Mesenchymal stem cell (in vitro differentiated cells and primary cell): ENCODE results near the gene SLC2A4RG.
A peak's percentile ranks its signal among the peaks of the same experiment; 100 is the strongest.

ENCODE experiments used
- DNase-seq: peaks from one replicate; pipeline ENCODE4 v3.0.0-alpha.2; 2013
- H2AFZ ChIP-seq: one replicate; pipeline ENCODE4 v1.6.1; 2013; ENCODE audit warnings: low read depth, mild to moderate bottlenecking, control low read depth, inconsistent platforms, low read length, moderate library complexity
- H2AK5ac ChIP-seq: 2 replicates; pipeline ENCODE4 v1.6.1; 2013; ENCODE audit warnings: low read length, moderate library complexity, mild to moderate bottlenecking, inconsistent platforms; ENCODE audit not compliant: severe bottlenecking
- H2BK120ac ChIP-seq: one replicate; pipeline ENCODE4 v1.6.1; 2013; ENCODE audit warnings: low read depth, mild to moderate bottlenecking, inconsistent platforms, low read length, moderate library complexity
- H2BK12ac ChIP-seq, 2 experiments: one replicate each; pipeline ENCODE4 v1.6.1; 2013; ENCODE audit warnings: inconsistent platforms in 2 of 2, low read length in 2 of 2, mild to moderate bottlenecking in 2 of 2, moderate library complexity in 2 of 2, control low read depth in 1 of 2
- H2BK15ac ChIP-seq: one replicate; pipeline ENCODE4 v1.6.1; 2013; ENCODE audit warnings: mild to moderate bottlenecking, low read depth, inconsistent platforms; ENCODE audit not compliant: poor library complexity, severe bottlenecking
- H2BK5ac ChIP-seq: 2 replicates; pipeline ENCODE4 v1.6.1; 2013; ENCODE audit warnings: low read depth, mild to moderate bottlenecking, low read length, control low read depth, inconsistent platforms; ENCODE audit not compliant: poor library complexity, severe bottlenecking
- H3K14ac ChIP-seq, 2 experiments: one replicate each; pipeline ENCODE4 v1.6.1; 2013; ENCODE audit warnings: inconsistent platforms in 2 of 2, low read length in 2 of 2, control low read depth in 1 of 2, mild to moderate bottlenecking in 1 of 2, moderate library complexity in 1 of 2
- H3K18ac ChIP-seq, 2 experiments: one replicate each; pipeline ENCODE4 v1.6.1; 2013; ENCODE audit warnings: inconsistent platforms in 2 of 2, low read length in 2 of 2, control low read depth in 1 of 2, low read depth in 1 of 2, mild to moderate bottlenecking in 1 of 2
- H3K23ac ChIP-seq, 2 experiments: one replicate each; pipeline ENCODE4 v1.6.1; 2013; ENCODE audit warnings: inconsistent platforms in 2 of 2, low read length in 2 of 2, mild to moderate bottlenecking in 2 of 2, moderate library complexity in 2 of 2, control low read depth in 1 of 2
- H3K27ac ChIP-seq: 2 replicates; pipeline ENCODE4 v1.5.1; 2013; ENCODE audit warnings: mild to moderate bottlenecking, moderate library complexity, low read length, control low read depth, inconsistent platforms; ENCODE audit not compliant: poor library complexity, severe bottlenecking
- H3K27me3 ChIP-seq, 2 experiments: 2 replicates each; pipeline versions ENCODE4 v1.6.1 to v1.7.0; 2013; ENCODE audit warnings: low read length in 2 of 2, mild to moderate bottlenecking in 2 of 2, moderate library complexity in 2 of 2, control low read depth in 1 of 2, inconsistent platforms in 1 of 2; ENCODE audit not compliant: control insufficient read depth in 1 of 2, insufficient read depth in 1 of 2
- H3K36me3 ChIP-seq, 2 experiments: 2 replicates each; pipeline versions ENCODE4 v1.6.1 to v1.7.0; 2013; ENCODE audit warnings: low read length in 2 of 2, control low read depth in 1 of 2, inconsistent platforms in 1 of 2, low read depth in 1 of 2, mild to moderate bottlenecking in 1 of 2; ENCODE audit not compliant: insufficient read depth in 2 of 2, control insufficient read depth in 1 of 2
- H3K4ac ChIP-seq, 2 experiments: one replicate each; pipeline ENCODE4 v1.6.1; 2013; ENCODE audit warnings: inconsistent platforms in 2 of 2, low read length in 2 of 2, mild to moderate bottlenecking in 2 of 2, moderate library complexity in 2 of 2, control low read depth in 1 of 2, low read depth in 1 of 2
- H3K4me1 ChIP-seq: 2 replicates; pipeline ENCODE4 v1.6.1; 2013; ENCODE audit warnings: low read depth, low read length, control low read depth; ENCODE audit not compliant: control insufficient read depth, insufficient read depth
- H3K4me2 ChIP-seq: 2 replicates; pipeline ENCODE4 v1.6.1; 2013; ENCODE audit warnings: low read length, mild to moderate bottlenecking, inconsistent platforms; ENCODE audit not compliant: poor library complexity, severe bottlenecking
- H3K4me3 ChIP-seq, 2 experiments: 2 replicates each; pipeline versions ENCODE4 v1.5.1 to v1.7.0; 2013; ENCODE audit warnings: low read length in 2 of 2, mild to moderate bottlenecking in 2 of 2, control low read depth in 1 of 2, low read depth in 1 of 2; ENCODE audit not compliant: insufficient read depth in 1 of 2
- H3K79me1 ChIP-seq: replicated peaks from 2 replicates; pipeline ENCODE4 v1.6.1; 2013; ENCODE audit warnings: mild to moderate bottlenecking, control low read depth, low read length, inconsistent platforms; ENCODE audit not compliant: poor library complexity, severe bottlenecking
- H3K9ac ChIP-seq: 2 replicates; pipeline ENCODE4 v1.7.0; 2013; ENCODE audit warnings: mild to moderate bottlenecking, low read length, moderate library complexity
- H3K9me3 ChIP-seq: 2 replicates; pipeline ENCODE4 v1.7.0; 2013; ENCODE audit warnings: mild to moderate bottlenecking, low read length; ENCODE audit not compliant: control insufficient read depth
- H4K8ac ChIP-seq: one replicate; pipeline ENCODE4 v1.6.1; 2013; ENCODE audit warnings: inconsistent platforms, mild to moderate bottlenecking, low read length, moderate library complexity
- H4K91ac ChIP-seq: one replicate; pipeline ENCODE4 v1.6.1; 2013; ENCODE audit warnings: mild to moderate bottlenecking, low read length, inconsistent platforms
- WGBS: methylation state at CpG from one replicate; pipeline ENCODE4 v1.1.7; 2013; ENCODE audit warnings: mixed read lengths; 5-methylcytosine and 5-hydroxymethylcytosine counted together

The SLC2A4RG gene

GRCh38 chr20:63701051-63701328, 38.6 kb upstream of the SLC2A4RG start:
- Histone ChIP-seq H4K91ac (no peak overlapping the region), H3K36me3 (peaks cover 29 to 72% of the 10 kb centered on the region in 2 experiments), H3K79me1 (peaks cover 34% of the 10 kb centered on the region), H3K23ac (no peak overlapping the region), H3K4me1 (peaks cover 74% of the 10 kb centered on the region), H2BK15ac (no peak overlapping the region), H3K4me2 (no peak overlapping the region), H2BK5ac (no peak overlapping the region), H3K27me3 (no peaks in the 10 kb centered on the region), H3K9ac (no peak overlapping the region), H2BK12ac (no peak overlapping the region), H3K27ac (no peak overlapping the region), H3K4me3 (no peak overlapping the region), H3K14ac (no peak overlapping the region), H4K8ac (no peak overlapping the region), H3K4ac (no peak overlapping the region), H2AFZ (no peak overlapping the region), H3K9me3 (no peaks in the 10 kb centered on the region), H3K18ac (no peak overlapping the region), H2BK120ac (no peak overlapping the region), H2AK5ac (peak overlapping the region; percentile 73)
- 72% methylated on average over 5 of the region's 5 CpGs for WGBS
- DNase-seq: no peak

GRCh38 chr20:63701329-63702035, 38.1 kb upstream of the SLC2A4RG start:
- no peak overlapping the region for H2BK5ac ChIP-seq
- H3K36me3 ChIP-seq: peaks cover 34 to 74% of the 10 kb centered on the region in 2 experiments
- no peaks in the 10 kb centered on the region for H3K9me3 ChIP-seq
- peaks cover 34% of the 10 kb centered on the region for H3K79me1 ChIP-seq
- peak overlapping the region; percentile 73 for H2AK5ac ChIP-seq
- peak overlapping the region; percentile 19 for H2BK15ac ChIP-seq
- WGBS: 90% methylated on average over 14 of the region's 14 CpGs
- no peak overlapping the region for H3K4ac ChIP-seq
- H3K4me2 ChIP-seq: no peak overlapping the region
- no peak overlapping the region for H3K23ac ChIP-seq
- H2BK120ac ChIP-seq: no peak overlapping the region
- no peak for DNase-seq
- no peak overlapping the region for H3K9ac ChIP-seq
- peak overlapping the region; percentile 38 to 44 for H2BK12ac ChIP-seq
- no peak overlapping the region for H3K4me3 ChIP-seq
- H3K18ac ChIP-seq: no peak overlapping the region
- no peaks in the 10 kb centered on the region for H3K27me3 ChIP-seq
- peak overlapping the region; percentile 73 for H4K91ac ChIP-seq
- peak overlapping the region; percentile 14 for H4K8ac ChIP-seq
- H2AFZ ChIP-seq: no peak overlapping the region
- H3K14ac ChIP-seq: no peak overlapping the region
- H3K4me1 ChIP-seq: peaks cover 74% of the 10 kb centered on the region
- H3K27ac ChIP-seq: no peak overlapping the region

GRCh38 chr20:63702036-63702665, 37.4 kb upstream of the SLC2A4RG start:
- H3K4me2 ChIP-seq: no peak overlapping the region
- H3K9ac ChIP-seq: no peak overlapping the region
- peak overlapping the region; percentile 18 for H2AK5ac ChIP-seq
- H3K36me3 ChIP-seq: peaks cover 36 to 69% of the 10 kb centered on the region in 2 experiments
- H3K4ac ChIP-seq: no peak overlapping the region
- H2BK12ac ChIP-seq: peak overlapping the region in 1 of 2 experiments; percentile 9
- WGBS: 94% methylated on average over 16 of the region's 16 CpGs
- peaks cover 71% of the 10 kb centered on the region for H3K4me1 ChIP-seq
- H2BK120ac ChIP-seq: no peak overlapping the region
- no peak overlapping the region for H3K14ac ChIP-seq
- peaks cover 29% of the 10 kb centered on the region for H3K79me1 ChIP-seq
- H4K8ac ChIP-seq: peak overlapping the region; percentile 3
- no peak overlapping the region for H2BK5ac ChIP-seq
- H3K18ac ChIP-seq: no peak overlapping the region
- no peaks in the 10 kb centered on the region for H3K27me3 ChIP-seq
- no peak overlapping the region for H3K27ac ChIP-seq
- no peaks in the 10 kb centered on the region for H3K9me3 ChIP-seq
- no peak overlapping the region for H2BK15ac ChIP-seq
- no peak overlapping the region for H2AFZ ChIP-seq
- DNase-seq: no peak
- no peak overlapping the region for H3K4me3 ChIP-seq
- H4K91ac ChIP-seq: peak overlapping the region; percentile 73
- H3K23ac ChIP-seq: no peak overlapping the region

GRCh38 chr20:63702751-63703470, 36.7 kb upstream of the SLC2A4RG start:
- Histone ChIP-seq H2BK120ac (no peak overlapping the region), H3K14ac (no peak overlapping the region), H3K27me3 (no peaks in the 10 kb centered on the region), H2BK12ac (no peak overlapping the region), H3K4me3 (no peak overlapping the region), H3K18ac (no peak overlapping the region), H4K8ac (no peak overlapping the region), H3K9ac (no peak overlapping the region), H3K9me3 (no peaks in the 10 kb centered on the region), H3K4ac (no peak overlapping the region), H2BK15ac (no peak overlapping the region), H3K23ac (no peak overlapping the region), H3K79me1 (peaks cover 27% of the 10 kb centered on the region), H2AFZ (no peak overlapping the region), H3K36me3 (peaks cover 36 to 63% of the 10 kb centered on the region in 2 experiments), H3K4me2 (no peak overlapping the region), H2BK5ac (no peak overlapping the region), H3K27ac (no peak overlapping the region), H2AK5ac (no peak overlapping the region), H3K4me1 (peaks cover 64% of the 10 kb centered on the region), H4K91ac (no peak overlapping the region)
- no peak for DNase-seq
- 85% methylated on average over 11 of the region's 13 CpGs for WGBS
